H1 (cell line): ENCODE measurements around the gene CAMTA1. TPM values are rescaled to one million over a fixed set of nuclear protein-coding genes. Genes with fewer than 3 reads are reported as not detected.

Experiments
- CTCF ChIA-PET: fragments of 300-600 bp; sonication (Branson Sonifier 250); formaldehyde crosslinking; loops from one replicate; lab custom pipeline; 2021; ENCODE audit not compliant: partially characterized antibody; lab: Charles Lee
- POLR2A ChIA-PET: fragments of 300-600 bp; sonication (Branson Sonifier 250); formaldehyde crosslinking; loops from one replicate; lab custom pipeline; 2021; ENCODE audit warnings: inconsistent platforms; ENCODE audit not compliant: partially characterized antibody; lab: Charles Lee
- DNase-seq, 2 experiments: peaks; one replicate each; pipeline versions ENCODE4 v3.0.0 to v3.0.0-alpha.2; 2010 to 2022; ENCODE audit warnings: low spot score in 2 of 2, low read depth in 1 of 2, mixed read lengths in 1 of 2
- FAIRE-seq: peaks from 2 replicates; lab custom pipeline; 2011; peaks lifted over from hg19 to GRCh38; lab: Jason Lieb, UNC
- H2AFZ ChIP-seq: 2 replicates; pipeline ENCODE4 v1.8.1; 2012; ENCODE audit warnings: low read length, inconsistent platforms
- H2AK5ac ChIP-seq: 2 replicates; pipeline ENCODE4 v1.6.1; 2013; ENCODE audit warnings: low read depth, low read length
- H2BK120ac ChIP-seq: replicated peaks from 2 replicates; pipeline ENCODE3; 2013; ENCODE audit warnings: low read depth, low read length, inconsistent platforms
- H2BK12ac ChIP-seq: 2 replicates; pipeline ENCODE4 v1.6.1; 2013; ENCODE audit warnings: low read depth, low read length
- H2BK15ac ChIP-seq: 2 replicates; pipeline ENCODE4 v1.6.1; 2013; ENCODE audit warnings: low read length
- H2BK20ac ChIP-seq: 2 replicates; pipeline ENCODE4 v1.6.1; 2013; ENCODE audit warnings: low read length
- H2BK5ac ChIP-seq: 2 replicates; pipeline ENCODE4 v1.6.1; 2013; ENCODE audit warnings: low read depth, low read length
- H3K14ac ChIP-seq: 2 replicates; pipeline ENCODE4 v1.6.1; 2013; ENCODE audit warnings: inconsistent platforms; ENCODE audit not compliant: insufficient read length
- H3K18ac ChIP-seq: 2 replicates; pipeline ENCODE4 v1.6.1; 2013; ENCODE audit warnings: low read length; ENCODE audit errors: extremely low read depth
- H3K23ac ChIP-seq: 2 replicates; pipeline ENCODE4 v1.6.1; 2013; ENCODE audit warnings: inconsistent platforms; ENCODE audit not compliant: insufficient read length
- H3K23me2 ChIP-seq: 2 replicates; pipeline ENCODE4 v1.6.1; 2013; ENCODE audit warnings: low read depth, low read length
- H3K27ac ChIP-seq: 2 replicates; pipeline ENCODE4 v1.6.1; 2011; ENCODE audit warnings: low read depth, low read length, inconsistent platforms
- H3K27me3 ChIP-seq, 4 experiments: replicated peaks in 1 of 4; 1 replicate in 1 of 4; 2 replicates in 3 of 4; pipeline versions ENCODE4 v1.6.1 to v1.8.1; 2011 to 2013; ENCODE audit warnings: low read length in 3 of 4, mild to moderate bottlenecking in 3 of 4, inconsistent platforms in 2 of 4, mixed read lengths in 2 of 4, moderate library complexity in 1 of 4; ENCODE audit not compliant: control insufficient read depth in 3 of 4, insufficient read depth in 3 of 4; ENCODE audit errors: extremely low read depth in 1 of 4
- H3K36me3 ChIP-seq, 4 experiments: 2 replicates each; pipeline versions ENCODE4 v1.6.1 to v1.8.1; 2011 to 2013; ENCODE audit warnings: mild to moderate bottlenecking in 4 of 4, low read length in 3 of 4, moderate library complexity in 2 of 4, control low read depth in 1 of 4, inconsistent platforms in 1 of 4; ENCODE audit not compliant: insufficient read depth in 4 of 4, control insufficient read depth in 2 of 4
- H3K4ac ChIP-seq: replicated peaks from 2 replicates; pipeline ENCODE3; 2013; ENCODE audit warnings: low read length, low read depth, mixed read lengths, inconsistent platforms; ENCODE audit not compliant: insufficient read length
- H3K4me1 ChIP-seq, 4 experiments: replicated peaks in 1 of 4; 1 replicate in 1 of 4; 2 replicates in 3 of 4; pipeline versions ENCODE4 v1.6.1 to v1.8.1; 2011 to 2013; ENCODE audit warnings: low read length in 3 of 4, inconsistent platforms in 2 of 4, mixed read lengths in 1 of 4; ENCODE audit not compliant: insufficient read depth in 4 of 4, control insufficient read depth in 3 of 4
- H3K4me2 ChIP-seq, 2 experiments: 2 replicates each; pipeline versions ENCODE4 v1.6.1 to v1.8.1; 2011 to 2013; ENCODE audit warnings: low read depth in 2 of 2, low read length in 2 of 2, control low read depth in 1 of 2, inconsistent platforms in 1 of 2, mild to moderate bottlenecking in 1 of 2; ENCODE audit not compliant: insufficient read depth in 1 of 2
- H3K4me3 ChIP-seq, 4 experiments: fragments of 200-600, 300-600 bp in 1 of 4; sonication (generic), shearing (Covaris generic), sonication (Bioruptor Twin) in 1 of 4; 2 replicates each; pipeline versions ENCODE4 v1.5.1 to v1.8.1; 2011 to 2016; ENCODE audit warnings: low read length in 4 of 4, low read depth in 3 of 4, control low read depth in 2 of 4, inconsistent platforms in 2 of 4, mild to moderate bottlenecking in 2 of 4, mixed read lengths in 1 of 4, moderate library complexity in 1 of 4; ENCODE audit not compliant: insufficient read depth in 2 of 4; ENCODE audit errors: extremely low read depth in 1 of 4
- H3K56ac ChIP-seq: replicated peaks from 2 replicates; pipeline ENCODE3; 2013; ENCODE audit warnings: low read depth, mild to moderate bottlenecking, mixed read lengths, low read length, inconsistent platforms; ENCODE audit not compliant: insufficient read length
- H3K79me1 ChIP-seq: 2 replicates; pipeline ENCODE4 v1.6.1; 2013; ENCODE audit warnings: low read depth, low read length, control low read depth
- H3K79me2 ChIP-seq, 2 experiments: 2 replicates each; pipeline versions ENCODE4 v1.6.1 to v1.8.1; 2012 to 2013; ENCODE audit warnings: low read length in 2 of 2, mild to moderate bottlenecking in 2 of 2, inconsistent platforms in 1 of 2; ENCODE audit not compliant: insufficient read depth in 2 of 2, control insufficient read depth in 1 of 2
- H3K9ac ChIP-seq, 4 experiments: replicated peaks in 1 of 4; 1 replicate in 1 of 4; 2 replicates in 3 of 4; pipeline versions ENCODE4 v1.6.1 to v1.8.1; 2011 to 2013; ENCODE audit warnings: low read depth in 3 of 4, low read length in 3 of 4, control low read depth in 2 of 4, mild to moderate bottlenecking in 2 of 4, moderate library complexity in 2 of 4, inconsistent platforms in 1 of 4; ENCODE audit errors: extremely low read depth in 1 of 4
- H3K9me3 ChIP-seq, 2 experiments: 2 replicates each; pipeline versions ENCODE4 v1.6.1 to v1.8.1; 2012 to 2013; ENCODE audit warnings: mild to moderate bottlenecking in 2 of 2, moderate library complexity in 2 of 2, control low read depth in 1 of 2, inconsistent platforms in 1 of 2, low read depth in 1 of 2, low read length in 1 of 2, mixed read lengths in 1 of 2; ENCODE audit not compliant: insufficient read depth in 2 of 2
- H4K20me1 ChIP-seq, 2 experiments: replicated peaks in 1 of 2; 2 replicates each; pipeline versions ENCODE3 to v1.8.1; 2011 to 2013; ENCODE audit warnings: inconsistent platforms in 2 of 2, low read length in 2 of 2, mild to moderate bottlenecking in 1 of 2; ENCODE audit not compliant: insufficient read depth in 2 of 2, control insufficient read depth in 1 of 2
- H4K5ac ChIP-seq: 2 replicates; pipeline ENCODE4 v1.6.1; 2013; ENCODE audit warnings: low read length, low read depth, mixed read lengths, inconsistent platforms; ENCODE audit not compliant: insufficient read length
- H4K8ac ChIP-seq: 2 replicates; pipeline ENCODE4 v1.8.0; 2013; ENCODE audit warnings: mild to moderate bottlenecking, moderate library complexity, low read length, inconsistent platforms; ENCODE audit not compliant: insufficient read depth; ENCODE audit errors: extremely low read depth
- H4K91ac ChIP-seq: replicated peaks from 2 replicates; pipeline ENCODE3; 2013; ENCODE audit warnings: low read length, mixed read lengths, inconsistent platforms; ENCODE audit not compliant: insufficient read length
- BCL11A ChIP-seq, 2 experiments: IDR thresholded peaks; one replicate each; pipeline ENCODE4 v1.6.1; 2011; ENCODE audit warnings: low read depth in 2 of 2, low read length in 2 of 2, mild to moderate bottlenecking in 2 of 2
- FOSL1 ChIP-seq: IDR thresholded peaks from 2 replicates; pipeline ENCODE4 v1.6.1; 2011; ENCODE audit warnings: mild to moderate bottlenecking, low read depth, low read length, moderate library complexity; ENCODE audit not compliant: insufficient read depth
- HDAC6 ChIP-seq: IDR thresholded peaks from one replicate; pipeline ENCODE4 v1.7.1; 2012; ENCODE audit warnings: low read depth, mild to moderate bottlenecking, inconsistent platforms, low read length, moderate library complexity
- JUN ChIP-seq: IDR thresholded peaks from 2 replicates; pipeline ENCODE4 v1.6.1; 2011; ENCODE audit warnings: low read depth, mild to moderate bottlenecking, improper control_type of control experiment, low read length
- KDM5A ChIP-seq: fragments of 200-600 bp; IDR thresholded peaks from 2 replicates; pipeline ENCODE4 v1.7.1; 2012; ENCODE audit warnings: mild to moderate bottlenecking, low read length, inconsistent platforms, mixed read lengths
- MAFK ChIP-seq: IDR thresholded peaks from 2 replicates; pipeline ENCODE4 v1.6.1; 2012; ENCODE audit warnings: low read depth, mild to moderate bottlenecking, improper control_type of control experiment, low read length
- NRF1 ChIP-seq: IDR thresholded peaks from 2 replicates; pipeline ENCODE4 v1.6.1; 2011; ENCODE audit warnings: mild to moderate bottlenecking, low read depth, low read length, improper control_type of control experiment
- POLR2A ChIP-seq, 2 experiments: IDR thresholded peaks; 1 replicate in 1 of 2; 2 replicates in 1 of 2; pipeline ENCODE4 v1.6.1; 2011; ENCODE audit warnings: low read depth in 2 of 2, low read length in 2 of 2, mild to moderate bottlenecking in 2 of 2; ENCODE audit errors: control extremely low read depth in 1 of 2
- RNF2 ChIP-seq: fragments of 200-900, 300-1000 bp; sonication (generic); IDR thresholded peaks from 2 replicates; pipeline ENCODE4 v1.7.1; 2016; ENCODE audit warnings: borderline replicate concordance, low read depth, mild to moderate bottlenecking, antibody characterized with exemption, low read length; ENCODE audit not compliant: poor library complexity, severe bottlenecking; ENCODE audit errors: missing control alignments
- SRF ChIP-seq: IDR thresholded peaks from 2 replicates; pipeline ENCODE4 v1.6.1; 2011; ENCODE audit warnings: mild to moderate bottlenecking, low read depth, low read length, moderate library complexity
- SUZ12 ChIP-seq: fragments of 200-600 bp; sonication (generic); IDR thresholded peaks from 2 replicates; pipeline ENCODE4 v1.6.1; 2012; ENCODE audit warnings: mild to moderate bottlenecking, inconsistent platforms, low read length, moderate library complexity, mixed read lengths
- TAF7 ChIP-seq: optimal IDR thresholded peaks from 2 replicates; pipeline ENCODE3; 2011; ENCODE audit warnings: low read depth, mild to moderate bottlenecking, inconsistent platforms, low read length, moderate library complexity, borderline replicate concordance
- TCF12 ChIP-seq: IDR thresholded peaks from 2 replicates; pipeline ENCODE4 v1.6.1; 2011; ENCODE audit warnings: low read depth, mild to moderate bottlenecking, low read length
- TEAD4 ChIP-seq: IDR thresholded peaks from 2 replicates; pipeline ENCODE4 v1.6.1; 2012; ENCODE audit warnings: low read depth, low read length, inconsistent platforms, mixed read lengths
- WGBS, 2 experiments: shearing (Covaris generic) in 1 of 2; methylation state at CpG; one replicate each; pipeline versions ENCODE4 v1.1.6 to v1.1.7; 2013 to 2015; ENCODE audit warnings: low lambda C conversion rate in 2 of 2, mixed read lengths in 2 of 2, inconsistent platforms in 1 of 2, low coverage in 1 of 2, missing lambda C conversion rate in 1 of 2; ENCODE audit not compliant: insufficient replicate concordance in 2 of 2, insufficient coverage in 1 of 2, insufficient read length in 1 of 2; ENCODE audit errors: extremely low coverage in 1 of 2, missing lambda C conversion rate in 1 of 2; 5-methylcytosine and 5-hydroxymethylcytosine counted together
- polyA plus RNA-seq, 7 experiments: library from polyadenylated mRNA; depleted of rRNA in 3 of 7; stranded (reverse) in 5 of 7; unstranded in 2 of 7; fragments of >200 nt in 5 of 7; fragments of 200-250 nt in 2 of 7; gene quantifications; 1 replicate in 5 of 7; 2 replicates in 1 of 7; 4 replicates in 1 of 7; pipeline versions ENCODE4 v1.2.1 to v1.2.3, GENCODE V29; 2011 to 2013; ENCODE audit warnings: missing spikeins in 2 of 7, mixed read lengths in 2 of 7
- total RNA-seq: library from RNA; stranded (reverse); fragmentation: NEBNext Ultra II Directional; extraction: Animal tissue kit (Norgen Biotek cat#: 25700); gene quantifications from 2 replicates; pipeline ENCODE4 v1.2.1, GENCODE V29; 2021

CAMTA1 gene
- total and polyA plus RNA-seq, 2 of the 8 experiments (the other 6 are each of a cell fraction or from before 2014, with no cell fraction given): 65.0 to 119 TPM

DNA sequence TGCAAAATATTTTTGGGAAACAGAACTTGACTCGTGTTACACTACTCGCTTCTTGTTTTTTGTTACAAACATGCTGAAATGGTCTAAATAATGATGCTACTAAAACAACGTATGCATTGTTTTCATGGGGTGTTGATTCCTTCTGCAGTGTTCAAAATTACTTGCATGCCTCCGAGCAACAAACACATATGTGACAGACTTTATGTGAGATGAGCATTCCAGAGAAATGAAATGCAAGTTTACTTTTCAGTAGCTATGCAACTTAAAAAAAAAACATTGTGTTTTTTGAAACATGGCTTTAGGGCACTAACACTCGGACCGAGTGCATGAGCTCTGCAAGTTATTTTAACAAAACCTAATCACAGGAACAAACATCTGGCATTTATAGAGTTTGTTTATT is 84.8 kb downstream of the CAMTA1 start:
- WGBS, 2 experiments: 76% methylated on average over 6 of the region's 6 CpGs; no CpG with 5 or more reads in 1 of the 2 experiments

More for the DNA sequence above, 84.8 kb downstream of the CAMTA1 start:
- H2AFZ ChIP-seq: no peak overlapping the region
- no peaks in the 10 kb centered on the region for H3K9me3 ChIP-seq
- FAIRE-seq: no peak
- H4K5ac ChIP-seq: no peak overlapping the region
- peaks cover 2% of the 10 kb centered on the region; the same call in 1 of the 2 replicates for H3K23me2 ChIP-seq
- H3K27me3 ChIP-seq: no peaks in the 10 kb centered on the region
- H2BK15ac ChIP-seq: no peak overlapping the region
- H3K56ac ChIP-seq: no peak overlapping the region
- H3K4me3 ChIP-seq: no peak overlapping the region
- peaks cover 0 to 50% of the 10 kb centered on the region in 2 experiments; a peak in 3 of 4 replicates for H3K79me2 ChIP-seq
- H3K79me1 ChIP-seq: no peaks in the 10 kb centered on the region; the same call in 1 of the 2 replicates
- peaks cover 2 to 19% (median 14%) of the 10 kb centered on the region in 4 experiments; a peak in 6 of 7 replicates for H3K4me1 ChIP-seq
- POLR2A ChIA-PET: interaction anchor here (0.9 to 1.2 kb wide), 3 partner anchors 10 to 14 kb away, joined by 4 to 9 read pairs (median 5); no protein-coding TSS in a partner anchor
- no peak overlapping the region for H3K27ac ChIP-seq
- no peak overlapping the region for H3K4me2 ChIP-seq
- no peak overlapping the region for H2BK120ac ChIP-seq
- CTCF ChIA-PET: interaction anchor here (3.8 kb wide), 1 partner anchor 21 kb away, joined by 24 read pairs; no protein-coding TSS in a partner anchor
- H2AK5ac ChIP-seq: no peak overlapping the region
- no peak overlapping the region for H2BK12ac ChIP-seq
- H4K8ac ChIP-seq: no peak overlapping the region
- H3K14ac ChIP-seq: no peak overlapping the region
- DNase-seq: no peak
- no peak overlapping the region for H3K4ac ChIP-seq
- no peak overlapping the region for H2BK5ac ChIP-seq
- no peak overlapping the region for H3K9ac ChIP-seq
- H4K20me1 ChIP-seq: peaks cover 4% of the 10 kb centered on the region in 2 experiments
- H3K36me3 ChIP-seq: peaks cover 0 to 4% (median 1%) of the 10 kb centered on the region in 4 experiments; a peak in 2 of 8 replicates
- no peak for TF ChIP-seq SRF
- no peak for TF ChIP-seq KDM5A
- TF ChIP-seq TCF12: no peak
- TF ChIP-seq SUZ12: no peak
- TF ChIP-seq JUN: no peak
- no peak for TF ChIP-seq TEAD4
- no peak for TF ChIP-seq BCL11A (IDR thresholded peaks at IDR 0.05; ENCODE audit: low read depth in 2 of 2, low read length in 2 of 2)
- TF ChIP-seq POLR2A (IDR thresholded peaks at IDR 0.05; ENCODE audit: control extremely low read depth in 1 of 2, low read depth in 2 of 2, low read length in 2 of 2): no peak
- TF ChIP-seq NRF1: no peak
- TF ChIP-seq RNF2: no peak
- no peak for TF ChIP-seq TAF7
- no peak for TF ChIP-seq FOSL1
- TF ChIP-seq HDAC6: no peak
- TF ChIP-seq MAFK: no peak
- no peak overlapping the region for H3K18ac ChIP-seq
- no peak overlapping the region for H3K23ac ChIP-seq
- H4K91ac ChIP-seq: no peak overlapping the region
- no peak overlapping the region for H2BK20ac ChIP-seq
